Astrocyte (in vitro differentiated cells and primary cell): ENCODE data around the gene TMEM175. TPM values are rescaled to one million over a fixed set of nuclear protein-coding genes. Genes with fewer than 3 reads are reported as not detected.

ENCODE experiments used
- DNase-seq: peaks from one replicate; pipeline ENCODE4 v3.0.0-alpha.2; 2010; ENCODE audit warnings: low read depth
- FAIRE-seq: peaks from 2 replicates; lab custom pipeline; 2011; peaks lifted over from hg19 to GRCh38; lab: Jason Lieb, UNC
- H2AFZ ChIP-seq: 2 replicates; pipeline ENCODE4 v1.6.0; 2012; ENCODE audit warnings: low read depth, low read length, inconsistent platforms
- H3K27ac ChIP-seq: 2 replicates; pipeline ENCODE4 v1.5.1; 2011; ENCODE audit warnings: low read depth, low read length, inconsistent platforms
- H3K27me3 ChIP-seq: 2 replicates; pipeline ENCODE4 v1.6.0; 2011; ENCODE audit warnings: low read length, inconsistent platforms; ENCODE audit not compliant: insufficient read depth
- H3K36me3 ChIP-seq: 2 replicates; pipeline ENCODE4 v1.5.1; 2011; ENCODE audit warnings: low read length, inconsistent platforms; ENCODE audit not compliant: insufficient read depth
- H3K4me1 ChIP-seq: 2 replicates; pipeline ENCODE4 v1.5.1; 2011; ENCODE audit warnings: low read length, inconsistent platforms; ENCODE audit not compliant: insufficient read depth
- H3K4me2 ChIP-seq: 2 replicates; pipeline ENCODE4 v1.6.0; 2012; ENCODE audit warnings: low read length, inconsistent platforms
- H3K4me3 ChIP-seq: 2 replicates; pipeline ENCODE4 v1.5.1; 2011; ENCODE audit warnings: low read depth, mild to moderate bottlenecking, low read length, inconsistent platforms; ENCODE audit not compliant: insufficient read depth
- H3K79me2 ChIP-seq: 2 replicates; pipeline ENCODE4 v1.6.0; 2012; ENCODE audit warnings: mild to moderate bottlenecking, low read length, inconsistent platforms; ENCODE audit not compliant: insufficient read depth
- H3K9ac ChIP-seq: 2 replicates; pipeline ENCODE4 v1.6.0; 2012; ENCODE audit warnings: mild to moderate bottlenecking, low read length, inconsistent platforms
- H3K9me3 ChIP-seq: 2 replicates; pipeline ENCODE4 v1.5.1; 2012; ENCODE audit warnings: low read depth, mild to moderate bottlenecking, low read length, inconsistent platforms; ENCODE audit not compliant: insufficient read depth
- H4K20me1 ChIP-seq: 2 replicates; pipeline ENCODE4 v1.6.0; 2012; ENCODE audit warnings: low read length, inconsistent platforms; ENCODE audit not compliant: insufficient read depth
- H3K27ac Mint-ChIP-seq: one replicate; pipeline ENCODE4 v1.8.0; 2021; ENCODE audit warnings: mild to moderate bottlenecking, mixed read lengths; ENCODE audit not compliant: unreplicated experiment
- H3K27me3 Mint-ChIP-seq: one replicate; pipeline ENCODE4 v1.8.0; 2021; ENCODE audit warnings: low read depth, mixed read lengths; ENCODE audit not compliant: unreplicated experiment
- H3K36me3 Mint-ChIP-seq: one replicate; pipeline ENCODE4 v1.8.0; 2021; ENCODE audit warnings: low read depth, mixed read lengths; ENCODE audit not compliant: unreplicated experiment
- H3K4me1 Mint-ChIP-seq: one replicate; pipeline ENCODE4 v1.8.0; 2021; ENCODE audit warnings: low read depth, mixed read lengths; ENCODE audit not compliant: unreplicated experiment
- H3K4me3 Mint-ChIP-seq: one replicate; pipeline ENCODE4 v1.8.0; 2021; ENCODE audit warnings: mild to moderate bottlenecking, moderate library complexity, mixed read lengths; ENCODE audit not compliant: unreplicated experiment
- H3K9me3 Mint-ChIP-seq: one replicate; pipeline ENCODE4 v1.8.0; 2021; ENCODE audit warnings: mild to moderate bottlenecking, mixed read lengths; ENCODE audit not compliant: unreplicated experiment
- CTCF ChIP-seq: IDR thresholded peaks from 2 replicates; pipeline ENCODE4 v1.5.1; 2011; ENCODE audit warnings: low read depth, mild to moderate bottlenecking, inconsistent platforms, low read length, moderate library complexity; ENCODE audit not compliant: insufficient read depth
- EZH2 ChIP-seq: IDR thresholded peaks from 2 replicates; pipeline ENCODE4 v1.6.1; 2012; ENCODE audit warnings: mild to moderate bottlenecking, low read length, inconsistent platforms; ENCODE audit not compliant: insufficient read depth
- total RNA-seq: library from RNA; stranded (reverse); gene quantifications from 2 replicates; pipeline ENCODE4 v1.2.1, GENCODE V29; 2021

The TMEM175 gene
- total RNA-seq, 1 donor from 2014 or later: 22.1 TPM

- Mint-ChIP-seq H3K9me3 (no peaks in the 10 kb centered on the region), H3K36me3 (peaks cover 2% of the 10 kb centered on the region), H3K27me3 (no peaks in the 10 kb centered on the region), H3K27ac (no peak overlapping the region), H3K4me1 (no peaks in the 10 kb centered on the region), H3K4me3 (no peak overlapping the region)
- Histone ChIP-seq H3K79me2 (no peaks in the 10 kb centered on the region), H3K4me1 (no peaks in the 10 kb centered on the region), H4K20me1 (peaks cover 12% of the 10 kb centered on the region), H3K27me3 (no peaks in the 10 kb centered on the region), H3K4me2 (no peak overlapping the region), H3K9me3 (no peaks in the 10 kb centered on the region), H3K9ac (no peak overlapping the region), H3K36me3 (no peaks in the 10 kb centered on the region), H3K4me3 (no peak overlapping the region), H3K27ac (no peak overlapping the region), H2AFZ (no peak overlapping the region)
- FAIRE-seq: no peak
- no peak for DNase-seq
- no peak for TF ChIP-seq CTCF
- TF ChIP-seq EZH2: no peak
Observed at GRCh38 chr4:965048-965765, 32.9 kb downstream of the TMEM175 start.

GRCh38 chr4:965766-966134, 33.5 kb downstream of the TMEM175 start:
- Histone ChIP-seq H4K20me1 (peaks cover 17% of the 10 kb centered on the region), H3K27me3 (no peaks in the 10 kb centered on the region), H2AFZ (no peak overlapping the region), H3K4me1 (no peaks in the 10 kb centered on the region), H3K9me3 (no peaks in the 10 kb centered on the region), H3K79me2 (no peaks in the 10 kb centered on the region), H3K4me3 (no peak overlapping the region), H3K4me2 (no peak overlapping the region), H3K27ac (no peak overlapping the region), H3K9ac (no peak overlapping the region), H3K36me3 (no peaks in the 10 kb centered on the region)
- Mint-ChIP-seq H3K4me3 (no peak overlapping the region), H3K27me3 (no peaks in the 10 kb centered on the region), H3K4me1 (no peaks in the 10 kb centered on the region), H3K27ac (no peak overlapping the region), H3K9me3 (no peaks in the 10 kb centered on the region), H3K36me3 (peaks cover 5% of the 10 kb centered on the region)
- TF ChIP-seq EZH2: no peak
- DNase-seq (no peak), FAIRE-seq (no peak)

GRCh38 chr4:966266-967112, 34.2 kb downstream of the TMEM175 start:
- Histone ChIP-seq H3K27ac (no peak overlapping the region), H3K79me2 (no peaks in the 10 kb centered on the region), H3K4me2 (no peak overlapping the region), H3K36me3 (no peaks in the 10 kb centered on the region), H3K27me3 (no peaks in the 10 kb centered on the region), H3K4me1 (no peaks in the 10 kb centered on the region), H3K9ac (no peak overlapping the region), H3K9me3 (no peaks in the 10 kb centered on the region), H2AFZ (no peak overlapping the region), H4K20me1 (peaks cover 25% of the 10 kb centered on the region), H3K4me3 (no peak overlapping the region)
- Mint-ChIP-seq H3K9me3 (no peaks in the 10 kb centered on the region), H3K4me1 (no peaks in the 10 kb centered on the region), H3K27me3 (no peaks in the 10 kb centered on the region), H3K36me3 (peaks cover 5% of the 10 kb centered on the region), H3K4me3 (no peak overlapping the region), H3K27ac (no peak overlapping the region)
- DNase-seq: no peak
- no peak for FAIRE-seq
- TF ChIP-seq CTCF: no peak
- no peak for TF ChIP-seq EZH2
